GM13977 (cell line): Measurements from ENCODE around the gene HSPA1A.

Experiments used
- DNase-seq: peaks from one replicate; pipeline ENCODE4 v3.0.0; 2012; ENCODE audit warnings: low spot score
- in situ Hi-C: fragments of 300-500 bp; cut with MboI; formaldehyde crosslinking; loops from one replicate; pipeline ENCODE4 v1.12.0; 2022; ENCODE audit warnings: low sequenced_read_pairs, low pct_unique_long_range_greater_than_20kb, mixed read lengths, inconsistent platforms; ENCODE audit not compliant: unreplicated experiment
- TF ChIP-seq, protein P1 (sequence below): IDR thresholded peaks from 2 replicates; pipeline ENCODE4 v1.5.1; 2012; ENCODE audit warnings: mild to moderate bottlenecking, control low read depth; ENCODE audit not compliant: insufficient read depth; ENCODE audit errors: extremely low read depth, missing control alignments

The HSPA1A gene

GRCh38 chr6:31864818-31865204, 49.5 kb downstream of the HSPA1A start:
- in situ Hi-C loops = no loop called here
- DNase-seq = no peak
- TF ChIP-seq, protein P1, sequence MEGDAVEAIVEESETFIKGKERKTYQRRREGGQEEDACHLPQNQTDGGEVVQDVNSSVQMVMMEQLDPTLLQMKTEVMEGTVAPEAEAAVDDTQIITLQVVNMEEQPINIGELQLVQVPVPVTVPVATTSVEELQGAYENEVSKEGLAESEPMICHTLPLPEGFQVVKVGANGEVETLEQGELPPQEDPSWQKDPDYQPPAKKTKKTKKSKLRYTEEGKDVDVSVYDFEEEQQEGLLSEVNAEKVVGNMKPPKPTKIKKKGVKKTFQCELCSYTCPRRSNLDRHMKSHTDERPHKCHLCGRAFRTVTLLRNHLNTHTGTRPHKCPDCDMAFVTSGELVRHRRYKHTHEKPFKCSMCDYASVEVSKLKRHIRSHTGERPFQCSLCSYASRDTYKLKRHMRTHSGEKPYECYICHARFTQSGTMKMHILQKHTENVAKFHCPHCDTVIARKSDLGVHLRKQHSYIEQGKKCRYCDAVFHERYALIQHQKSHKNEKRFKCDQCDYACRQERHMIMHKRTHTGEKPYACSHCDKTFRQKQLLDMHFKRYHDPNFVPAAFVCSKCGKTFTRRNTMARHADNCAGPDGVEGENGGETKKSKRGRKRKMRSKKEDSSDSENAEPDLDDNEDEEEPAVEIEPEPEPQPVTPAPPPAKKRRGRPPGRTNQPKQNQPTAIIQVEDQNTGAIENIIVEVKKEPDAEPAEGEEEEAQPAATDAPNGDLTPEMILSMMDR = no peak

- TF ChIP-seq, protein P1 = no peak
- DNase-seq = no peak
- in situ Hi-C loops = no loop called here
These were observed 50.1 kb downstream of the HSPA1A start for GRCh38 chr6:31865205-31866118.
